ENCODE results near the gene ARHGAP12.

The ARHGAP12 gene

DNA sequence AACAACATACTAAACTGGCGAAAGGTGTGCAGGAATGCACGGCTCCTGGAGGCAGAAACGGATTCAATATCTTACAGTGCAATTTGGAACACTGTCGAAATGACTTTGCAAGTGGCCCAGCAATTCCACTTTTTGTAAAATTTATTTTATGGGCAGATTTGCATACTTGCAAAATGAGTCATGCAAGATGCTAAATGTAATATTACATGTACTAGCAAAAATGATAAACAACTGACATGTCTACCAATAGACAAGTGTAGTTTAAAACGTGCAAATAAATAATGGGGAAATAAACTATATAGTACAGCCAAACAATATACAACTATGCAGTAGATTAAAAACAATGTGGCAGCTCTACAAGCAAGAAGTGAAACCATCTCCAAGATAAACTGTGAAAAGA, 97.7 kb downstream of the ARHGAP12 start:
- TF ChIP-seq, protein P1, sequence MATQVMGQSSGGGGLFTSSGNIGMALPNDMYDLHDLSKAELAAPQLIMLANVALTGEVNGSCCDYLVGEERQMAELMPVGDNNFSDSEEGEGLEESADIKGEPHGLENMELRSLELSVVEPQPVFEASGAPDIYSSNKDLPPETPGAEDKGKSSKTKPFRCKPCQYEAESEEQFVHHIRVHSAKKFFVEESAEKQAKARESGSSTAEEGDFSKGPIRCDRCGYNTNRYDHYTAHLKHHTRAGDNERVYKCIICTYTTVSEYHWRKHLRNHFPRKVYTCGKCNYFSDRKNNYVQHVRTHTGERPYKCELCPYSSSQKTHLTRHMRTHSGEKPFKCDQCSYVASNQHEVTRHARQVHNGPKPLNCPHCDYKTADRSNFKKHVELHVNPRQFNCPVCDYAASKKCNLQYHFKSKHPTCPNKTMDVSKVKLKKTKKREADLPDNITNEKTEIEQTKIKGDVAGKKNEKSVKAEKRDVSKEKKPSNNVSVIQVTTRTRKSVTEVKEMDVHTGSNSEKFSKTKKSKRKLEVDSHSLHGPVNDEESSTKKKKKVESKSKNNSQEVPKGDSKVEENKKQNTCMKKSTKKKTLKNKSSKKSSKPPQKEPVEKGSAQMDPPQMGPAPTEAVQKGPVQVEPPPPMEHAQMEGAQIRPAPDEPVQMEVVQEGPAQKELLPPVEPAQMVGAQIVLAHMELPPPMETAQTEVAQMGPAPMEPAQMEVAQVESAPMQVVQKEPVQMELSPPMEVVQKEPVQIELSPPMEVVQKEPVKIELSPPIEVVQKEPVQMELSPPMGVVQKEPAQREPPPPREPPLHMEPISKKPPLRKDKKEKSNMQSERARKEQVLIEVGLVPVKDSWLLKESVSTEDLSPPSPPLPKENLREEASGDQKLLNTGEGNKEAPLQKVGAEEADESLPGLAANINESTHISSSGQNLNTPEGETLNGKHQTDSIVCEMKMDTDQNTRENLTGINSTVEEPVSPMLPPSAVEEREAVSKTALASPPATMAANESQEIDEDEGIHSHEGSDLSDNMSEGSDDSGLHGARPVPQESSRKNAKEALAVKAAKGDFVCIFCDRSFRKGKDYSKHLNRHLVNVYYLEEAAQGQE (IDR thresholded peaks at IDR 0.05; ENCODE audit: insufficient replicate concordance, low read depth), result no peak
- TF ChIP-seq SPI1 (IDR thresholded peaks at IDR 0.05; ENCODE audit: borderline replicate concordance, low read depth), result no peak
- Histone ChIP-seq H3K27ac (replicated peaks) (no peak overlapping the region), H3K4me3 (replicated peaks; ENCODE audit: insufficient read depth, low read length) (no peak overlapping the region), H3K27me3 (ENCODE audit: insufficient read depth, poor library complexity, severe bottlenecking) (no peaks in the 10 kb centered on the region)
- DNase-seq (ENCODE audit: low read depth in 1 of 2, low spot score in 1 of 2), result no peak

GRCh38 chr10:31829776-31830175, 98.9 kb downstream of the ARHGAP12 start:
- TF ChIP-seq CTCF (IDR thresholded peaks at IDR 0.05; ENCODE audit: insufficient read depth, low read length), result no peak
- TF ChIP-seq POLR2AphosphoS5 (IDR thresholded peaks at IDR 0.05; ENCODE audit: low read depth), result no peak
- Histone ChIP-seq H3K27ac (replicated peaks) (no peak overlapping the region), H3K27me3 (ENCODE audit: insufficient read depth, poor library complexity, severe bottlenecking) (no peaks in the 10 kb centered on the region), H3K4me3 (replicated peaks; ENCODE audit: insufficient read depth, low read length) (no peak overlapping the region)
- DNase-seq (ENCODE audit: low read depth in 1 of 2, low spot score in 1 of 2), result no peak

DNA sequence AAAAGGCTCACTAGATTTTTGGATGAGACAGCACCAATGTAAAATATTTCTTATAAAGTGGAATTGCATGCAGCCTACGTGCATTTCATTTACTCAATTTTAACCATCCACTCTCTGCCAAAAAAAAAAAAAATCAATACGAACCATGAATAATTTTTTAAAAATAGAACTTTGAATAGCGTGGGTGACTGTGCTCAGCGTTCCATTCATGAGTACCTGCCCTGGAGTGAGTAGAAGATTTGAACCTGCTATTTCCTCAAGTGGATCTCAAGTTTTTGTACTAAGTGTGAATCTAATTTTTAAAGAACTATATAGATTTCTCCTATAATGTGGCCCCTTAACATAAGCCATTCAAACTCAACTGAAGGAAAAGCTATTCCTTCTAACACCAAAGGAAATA, 105.3 kb downstream of the ARHGAP12 start:
- Histone ChIP-seq H3K27me3 (ENCODE audit: insufficient read depth, poor library complexity, severe bottlenecking) (no peaks in the 10 kb centered on the region), H3K27ac (replicated peaks) (no peak overlapping the region), H3K4me3 (replicated peaks; ENCODE audit: insufficient read depth, low read length) (no peak overlapping the region)
- DNase-seq (ENCODE audit: low read depth in 1 of 2, low spot score in 1 of 2), result no peak
- TF ChIP-seq, protein P1 (IDR thresholded peaks at IDR 0.05; ENCODE audit: insufficient replicate concordance, low read depth), result no peak
- TF ChIP-seq GABPA (IDR thresholded peaks at IDR 0.05; ENCODE audit: low read depth) (no peak), CTCF (IDR thresholded peaks at IDR 0.05; ENCODE audit: insufficient read depth, low read length) (no peak), POLR2AphosphoS5 (IDR thresholded peaks at IDR 0.05; ENCODE audit: low read depth) (no peak), SPI1 (IDR thresholded peaks at IDR 0.05; ENCODE audit: borderline replicate concordance, low read depth) (no peak)

GRCh38 chr10:31822616-31823318, 105.9 kb downstream of the ARHGAP12 start:
- Histone ChIP-seq H3K27me3 (ENCODE audit: insufficient read depth, poor library complexity, severe bottlenecking) (no peaks in the 10 kb centered on the region), H3K27ac (replicated peaks) (no peak overlapping the region), H3K4me3 (replicated peaks; ENCODE audit: insufficient read depth, low read length) (no peak overlapping the region)
- TF ChIP-seq GABPA (IDR thresholded peaks at IDR 0.05; ENCODE audit: low read depth), result no peak
- TF ChIP-seq POLR2AphosphoS5 (IDR thresholded peaks at IDR 0.05; ENCODE audit: low read depth), result no peak
- TF ChIP-seq CTCF (IDR thresholded peaks at IDR 0.05; ENCODE audit: insufficient read depth, low read length), result no peak
- TF ChIP-seq, protein P1 (IDR thresholded peaks at IDR 0.05; ENCODE audit: insufficient replicate concordance, low read depth), result no peak
- no peak for TF ChIP-seq SPI1 (IDR thresholded peaks at IDR 0.05; ENCODE audit: borderline replicate concordance, low read depth)
- no peak for DNase-seq (ENCODE audit: low read depth in 1 of 2, low spot score in 1 of 2)
